H9 (cell line): Measurements from ENCODE around the gene MATN4. TPM values are rescaled to one million over a fixed set of nuclear protein-coding genes. Genes with fewer than 3 reads are reported as not detected.

ENCODE experiments used
- DNase-seq: peaks from one replicate; pipeline ENCODE4 v3.0.0-alpha.2; 2017
- H2AFZ ChIP-seq: one replicate; pipeline ENCODE4 v1.6.1; 2013; ENCODE audit warnings: mild to moderate bottlenecking, low read length, control low read depth, moderate library complexity
- H2AK5ac ChIP-seq: 2 replicates; pipeline ENCODE4 v1.6.1; 2013; ENCODE audit warnings: low read length, control low read depth, mixed read lengths; ENCODE audit not compliant: insufficient read length
- H2BK120ac ChIP-seq: one replicate; pipeline ENCODE4 v1.6.1; 2013; ENCODE audit warnings: low read depth, mild to moderate bottlenecking, low read length, control low read depth, inconsistent platforms; ENCODE audit not compliant: poor library complexity, severe bottlenecking
- H2BK12ac ChIP-seq: 2 replicates; pipeline ENCODE4 v1.6.1; 2013; ENCODE audit warnings: low read length, control low read depth, mixed read lengths, low read depth; ENCODE audit not compliant: insufficient read length
- H2BK15ac ChIP-seq: 2 replicates; pipeline ENCODE4 v1.6.1; 2013; ENCODE audit warnings: low read depth, low read length, control low read depth
- H2BK20ac ChIP-seq: one replicate; pipeline ENCODE4 v1.6.1; 2013; ENCODE audit warnings: low read depth, mild to moderate bottlenecking, low read length, control low read depth, inconsistent platforms; ENCODE audit not compliant: poor library complexity, severe bottlenecking
- H2BK5ac ChIP-seq: 2 replicates; pipeline ENCODE4 v1.6.1; 2013; ENCODE audit warnings: low read length, control low read depth, mixed read lengths; ENCODE audit not compliant: insufficient read length
- H3K14ac ChIP-seq: 2 replicates; pipeline ENCODE4 v1.6.1; 2013; ENCODE audit warnings: low read length, control low read depth; ENCODE audit not compliant: insufficient read depth
- H3K18ac ChIP-seq: 2 replicates; pipeline ENCODE4 v1.6.1; 2013; ENCODE audit warnings: low read depth, mild to moderate bottlenecking, mixed read lengths, low read length, control low read depth; ENCODE audit not compliant: insufficient read length
- H3K23ac ChIP-seq: 2 replicates; pipeline ENCODE4 v1.6.1; 2013; ENCODE audit warnings: low read length, control low read depth, mixed read lengths, low read depth; ENCODE audit not compliant: insufficient read length
- H3K23me2 ChIP-seq: 2 replicates; pipeline ENCODE4 v1.6.1; 2013; ENCODE audit warnings: low read depth, mild to moderate bottlenecking, mixed read lengths, low read length, control low read depth; ENCODE audit not compliant: insufficient read length, poor library complexity, severe bottlenecking
- H3K27ac ChIP-seq: 2 replicates; pipeline ENCODE4 v1.5.1; 2013; ENCODE audit warnings: low read length, control low read depth, mixed read lengths, low read depth; ENCODE audit not compliant: insufficient read length
- H3K27me3 ChIP-seq: 2 replicates; pipeline ENCODE4 v1.6.1; 2013; ENCODE audit warnings: low read length, control low read depth, inconsistent platforms; ENCODE audit not compliant: insufficient read depth
- H3K4ac ChIP-seq: 2 replicates; pipeline ENCODE4 v1.6.1; 2013; ENCODE audit warnings: low read depth, mild to moderate bottlenecking, control low read depth, inconsistent platforms, low read length, moderate library complexity
- H3K4me1 ChIP-seq: 2 replicates; pipeline ENCODE4 v1.6.1; 2013; ENCODE audit warnings: low read length, control low read depth, inconsistent platforms; ENCODE audit not compliant: insufficient read depth
- H3K4me2 ChIP-seq: 2 replicates; pipeline ENCODE4 v1.6.1; 2013; ENCODE audit warnings: low read length, control low read depth, mixed read lengths; ENCODE audit not compliant: insufficient read length, insufficient read depth
- H3K56ac ChIP-seq: 2 replicates; pipeline ENCODE4 v1.6.1; 2013; ENCODE audit warnings: low read depth, mild to moderate bottlenecking, mixed read lengths, low read length, control low read depth; ENCODE audit not compliant: insufficient read length
- H3K79me1 ChIP-seq: 2 replicates; pipeline ENCODE4 v1.6.1; 2013; ENCODE audit warnings: low read depth, mild to moderate bottlenecking, moderate library complexity, low read length, control low read depth, inconsistent platforms; ENCODE audit not compliant: insufficient read depth, poor library complexity, severe bottlenecking
- H3K79me2 ChIP-seq: 2 replicates; pipeline ENCODE4 v1.6.1; 2013; ENCODE audit warnings: low read length, control low read depth, inconsistent platforms; ENCODE audit not compliant: insufficient read depth
- H3K9ac ChIP-seq: 2 replicates; pipeline ENCODE4 v1.6.1; 2013; ENCODE audit warnings: low read length, control low read depth, mixed read lengths; ENCODE audit not compliant: insufficient read length; ENCODE audit errors: extremely low read depth
- H3K9me3 ChIP-seq: one replicate; pipeline ENCODE4 v1.6.1; 2013; ENCODE audit warnings: low read depth, low read length, inconsistent platforms; ENCODE audit not compliant: control insufficient read depth
- H3T11ph ChIP-seq: one replicate; pipeline ENCODE4 v1.6.1; 2013; ENCODE audit warnings: mild to moderate bottlenecking, low read length, control low read depth, inconsistent platforms
- H4K20me1 ChIP-seq: one replicate; pipeline ENCODE4 v1.6.1; 2013; ENCODE audit not compliant: control insufficient read depth, insufficient read length, insufficient read depth
- H4K5ac ChIP-seq: 2 replicates; pipeline ENCODE4 v1.6.1; 2013; ENCODE audit warnings: low read depth, mild to moderate bottlenecking, mixed read lengths, low read length, control low read depth; ENCODE audit not compliant: insufficient read length
- H4K8ac ChIP-seq: replicated peaks from 2 replicates; pipeline ENCODE4 v1.6.1; 2013; ENCODE audit warnings: low read length, control low read depth, mixed read lengths, low read depth; ENCODE audit not compliant: insufficient read length
- H4K91ac ChIP-seq: 2 replicates; pipeline ENCODE4 v1.6.1; 2013; ENCODE audit warnings: low read depth, mild to moderate bottlenecking, moderate library complexity, mixed read lengths, low read length, control low read depth; ENCODE audit not compliant: insufficient read length
- H3K27ac Mint-ChIP-seq, 3 experiments: 2 replicates in 2 of 3; 3 replicates in 1 of 3; pipeline ENCODE4 v1.8.0; 2020 to 2021; ENCODE audit warnings: mixed read lengths in 3 of 3, mild to moderate bottlenecking in 1 of 3, moderate library complexity in 1 of 3
- H3K27me3 Mint-ChIP-seq: 2 replicates; pipeline ENCODE4 v1.8.0; 2021; ENCODE audit warnings: low read depth, mild to moderate bottlenecking, moderate library complexity, mixed read lengths
- H3K36me3 Mint-ChIP-seq, 3 experiments: 2 replicates in 2 of 3; 3 replicates in 1 of 3; pipeline ENCODE4 v1.8.0; 2020 to 2021; ENCODE audit warnings: low read depth in 3 of 3, mixed read lengths in 3 of 3; ENCODE audit not compliant: insufficient read depth in 1 of 3
- H3K4me1 Mint-ChIP-seq, 2 experiments: 2 replicates each; pipeline ENCODE4 v1.8.0; 2020; ENCODE audit warnings: mixed read lengths in 2 of 2
- H3K4me3 Mint-ChIP-seq, 2 experiments: 2 replicates in 1 of 2; 3 replicates in 1 of 2; pipeline ENCODE4 v1.8.0; 2020 to 2021; ENCODE audit warnings: mild to moderate bottlenecking in 2 of 2, mixed read lengths in 2 of 2, moderate library complexity in 1 of 2
- H3K9me3 Mint-ChIP-seq, 2 experiments: 2 replicates in 1 of 2; 3 replicates in 1 of 2; pipeline ENCODE4 v1.8.0; 2020; ENCODE audit warnings: mild to moderate bottlenecking in 2 of 2, mixed read lengths in 2 of 2, moderate library complexity in 1 of 2
- WGBS: extraction: QIAGEN DNeasy Blood & Tissue Kit; methylation state at CpG from one replicate; pipeline ENCODE4 v1.1.7; 2013; ENCODE audit warnings: missing lambda C conversion rate, low lambda C conversion rate, mixed read lengths; ENCODE audit not compliant: insufficient read length; ENCODE audit errors: extremely low coverage; 5-methylcytosine and 5-hydroxymethylcytosine counted together
- total RNA-seq: library from RNA; stranded (reverse); gene quantifications from 2 replicates; pipeline ENCODE4 v1.2.1, GENCODE V29; 2021
- TF ChIP-seq, protein P1 (sequence below): fragments of 200-600 bp; sonication (generic); conservative IDR thresholded peaks from 3 replicates; pipeline ENCODE4 v1.8.0; 2021; ENCODE audit warnings: antibody characterized with exemption, mild to moderate bottlenecking

The MATN4 gene
- total RNA-seq, 1 experiment from 2014 or later, result 0.11 TPM

GRCh38 chr20:45283551-45284057, 24.5 kb downstream of the MATN4 start:
- Histone ChIP-seq H4K5ac (no peak overlapping the region), H3K79me2 (no peaks in the 10 kb centered on the region), H2BK15ac (no peak overlapping the region), H3K56ac (no peak overlapping the region), H2BK20ac (no peak overlapping the region), H2BK12ac (no peak overlapping the region), H2BK5ac (no peak overlapping the region), H2BK120ac (no peak overlapping the region), H3K14ac (no peak overlapping the region), H3K18ac (no peak overlapping the region), H3K9ac (no peak overlapping the region), H3K9me3 (no peaks in the 10 kb centered on the region), H3K4me1 (no peaks in the 10 kb centered on the region), H3K79me1 (no peaks in the 10 kb centered on the region), H3K4me2 (no peak overlapping the region), H3K27me3 (no peaks in the 10 kb centered on the region), H3K23ac (no peak overlapping the region), H4K8ac (no peak overlapping the region), H2AK5ac (no peak overlapping the region), H3K27ac (no peak overlapping the region), H3T11ph (no peak overlapping the region), H4K20me1 (no peaks in the 10 kb centered on the region), H4K91ac (no peak overlapping the region), H3K23me2 (no peaks in the 10 kb centered on the region), H3K4ac (no peak overlapping the region), H2AFZ (no peak overlapping the region)
- no peaks in the 10 kb centered on the region for H3K9me3 Mint-ChIP-seq
- H3K4me3 Mint-ChIP-seq, result no peak overlapping the region
- peaks cover 10% of the 10 kb centered on the region for H3K27me3 Mint-ChIP-seq
- no peak overlapping the region for H3K27ac Mint-ChIP-seq
- DNase-seq, result no peak
- no peaks in the 10 kb centered on the region for H3K36me3 Mint-ChIP-seq
- TF ChIP-seq, protein P1, sequence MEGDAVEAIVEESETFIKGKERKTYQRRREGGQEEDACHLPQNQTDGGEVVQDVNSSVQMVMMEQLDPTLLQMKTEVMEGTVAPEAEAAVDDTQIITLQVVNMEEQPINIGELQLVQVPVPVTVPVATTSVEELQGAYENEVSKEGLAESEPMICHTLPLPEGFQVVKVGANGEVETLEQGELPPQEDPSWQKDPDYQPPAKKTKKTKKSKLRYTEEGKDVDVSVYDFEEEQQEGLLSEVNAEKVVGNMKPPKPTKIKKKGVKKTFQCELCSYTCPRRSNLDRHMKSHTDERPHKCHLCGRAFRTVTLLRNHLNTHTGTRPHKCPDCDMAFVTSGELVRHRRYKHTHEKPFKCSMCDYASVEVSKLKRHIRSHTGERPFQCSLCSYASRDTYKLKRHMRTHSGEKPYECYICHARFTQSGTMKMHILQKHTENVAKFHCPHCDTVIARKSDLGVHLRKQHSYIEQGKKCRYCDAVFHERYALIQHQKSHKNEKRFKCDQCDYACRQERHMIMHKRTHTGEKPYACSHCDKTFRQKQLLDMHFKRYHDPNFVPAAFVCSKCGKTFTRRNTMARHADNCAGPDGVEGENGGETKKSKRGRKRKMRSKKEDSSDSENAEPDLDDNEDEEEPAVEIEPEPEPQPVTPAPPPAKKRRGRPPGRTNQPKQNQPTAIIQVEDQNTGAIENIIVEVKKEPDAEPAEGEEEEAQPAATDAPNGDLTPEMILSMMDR, result no peak
- peaks cover 0 to 4% of the 10 kb centered on the region in 2 experiments; a peak in 2 of 4 replicates for H3K4me1 Mint-ChIP-seq
- no CpG with 5 or more reads among the region's 4 CpGs for WGBS
